Measurements from ENCODE around the gene TMPRSS7.

GRCh38 chr3:112013058-112013783, 21.3 kb upstream of the TMPRSS7 start:
- TF ChIP-seq CTCF (IDR thresholded peaks at IDR 0.05) (peak in 2 of 3 donors; percentile 49 to 58), POLR2A (IDR thresholded peaks at IDR 0.05) (no peak), POLR2AphosphoS5 (IDR thresholded peaks at IDR 0.05) (no peak)
